HepG2 (cell line): ENCODE measurements around the gene CPSF4. TPM values are rescaled to one million over a fixed set of nuclear protein-coding genes. Genes with fewer than 3 reads are reported as not detected.

Source experiments
- CREB1 ChIP-seq, 2 experiments: fragments of 450-650 bp in 1 of 2; IDR thresholded peaks; 2 replicates each; pipeline ENCODE4 v1.6.1; 2016 to 2017; ENCODE audit warnings: control low read depth in 1 of 2, mild to moderate bottlenecking in 1 of 2, missing compliant biosample characterization in 1 of 2, missing genetic modification characterization in 1 of 2
- FOXK1 ChIP-seq: sonication (generic); formaldehyde crosslinking; IDR thresholded peaks from 2 replicates; pipeline ENCODE4 v1.4.0; 2020; ENCODE audit warnings: low read depth, missing genetic modification reagents, borderline replicate concordance
- HIVEP1 ChIP-seq: sonication (generic); formaldehyde crosslinking; IDR thresholded peaks from 2 replicates; pipeline ENCODE4 v1.4.0; 2020; ENCODE audit warnings: mild to moderate bottlenecking, missing genetic modification reagents
- HNRNPLL ChIP-seq: fragments of 200-400 bp; formaldehyde crosslinking; IDR thresholded peaks from 2 replicates; pipeline ENCODE4 v1.6.1; 2017; ENCODE audit warnings: mild to moderate bottlenecking, low read depth, low read length; ENCODE audit not compliant: poor library complexity, severe bottlenecking
- KAT7 ChIP-seq: IDR thresholded peaks from 2 replicates; pipeline ENCODE4 v1.6.1; 2018; ENCODE audit warnings: borderline replicate concordance, missing compliant biosample characterization
- KLF16 ChIP-seq, 2 experiments: sonication (generic) in 1 of 2; formaldehyde crosslinking in 1 of 2; IDR thresholded peaks; 2 replicates each; pipeline versions ENCODE4 v1.6.1 to v1.8.0; 2016 to 2023; ENCODE audit warnings: missing genetic modification reagents in 2 of 2, missing compliant biosample characterization in 1 of 2
- NCOA1 ChIP-seq: sonication (generic); formaldehyde crosslinking; IDR thresholded peaks from 2 replicates; pipeline ENCODE4 v1.9.0; 2021; ENCODE audit warnings: missing genetic modification reagents
- NFIB ChIP-seq: sonication (generic); formaldehyde crosslinking; IDR thresholded peaks from 2 replicates; pipeline ENCODE4 v1.9.0; 2021; ENCODE audit warnings: missing genetic modification reagents, mild to moderate bottlenecking, borderline replicate concordance
- POGZ ChIP-seq: sonication (generic); formaldehyde crosslinking; IDR thresholded peaks from 2 replicates; pipeline ENCODE4 v1.4.0; 2020; ENCODE audit warnings: mild to moderate bottlenecking, missing genetic modification reagents
- POLR2A ChIP-seq, 2 experiments: IDR thresholded peaks; 2 replicates each; pipeline ENCODE4 v1.6.1; 2011; ENCODE audit warnings: low read depth in 2 of 2, low read length in 2 of 2, mild to moderate bottlenecking in 1 of 2, moderate library complexity in 1 of 2; ENCODE audit not compliant: insufficient read depth in 1 of 2
- POLR2G ChIP-seq: fragments of 200-400 bp; formaldehyde crosslinking; IDR thresholded peaks from 2 replicates; pipeline ENCODE4 v1.6.1; 2018; ENCODE audit warnings: mild to moderate bottlenecking, low read depth, low read length, moderate library complexity
- SIN3A ChIP-seq: IDR thresholded peaks from 2 replicates; pipeline ENCODE4 v1.6.1; 2011; ENCODE audit warnings: low read depth, mild to moderate bottlenecking, control low read depth, low read length, borderline replicate concordance
- SMYD3 ChIP-seq: sonication (generic); formaldehyde crosslinking; IDR thresholded peaks from 2 replicates; pipeline ENCODE4 v1.8.1; 2023; ENCODE audit warnings: mild to moderate bottlenecking, missing genetic modification reagents
- SRSF1 ChIP-seq: fragments of 200-400 bp; formaldehyde crosslinking; optimal IDR thresholded peaks from 2 replicates; pipeline ENCODE3; 2017; ENCODE audit warnings: mild to moderate bottlenecking, low read depth, low read length, moderate library complexity
- ZFP90 ChIP-seq: sonication (generic); formaldehyde crosslinking; IDR thresholded peaks from 2 replicates; pipeline ENCODE4 v1.8.0; 2022; ENCODE audit warnings: missing genetic modification reagents, mild to moderate bottlenecking, inconsistent platforms, borderline replicate concordance
- ZNF34 ChIP-seq: sonication (generic); formaldehyde crosslinking; IDR thresholded peaks from 2 replicates; pipeline ENCODE4 v1.4.0; 2020; ENCODE audit warnings: mild to moderate bottlenecking, missing genetic modification reagents, borderline replicate concordance
- ZNF343 ChIP-seq: sonication (generic); formaldehyde crosslinking; IDR thresholded peaks from 2 replicates; pipeline ENCODE4 v1.4.0; 2020; ENCODE audit warnings: mild to moderate bottlenecking, missing genetic modification reagents
- ZNF549 ChIP-seq: sonication (generic); formaldehyde crosslinking; IDR thresholded peaks from 2 replicates; pipeline ENCODE4 v1.5.0; 2020; ENCODE audit warnings: missing genetic modification reagents
- ZNF607 ChIP-seq: sonication (generic); formaldehyde crosslinking; IDR thresholded peaks from 2 replicates; pipeline ENCODE4 v1.5.1; 2020; ENCODE audit warnings: missing genetic modification reagents, mild to moderate bottlenecking, borderline replicate concordance
- ZNF670 ChIP-seq: sonication (generic); formaldehyde crosslinking; IDR thresholded peaks from 2 replicates; pipeline ENCODE4 v1.8.0; 2022; ENCODE audit warnings: mild to moderate bottlenecking, missing genetic modification reagents, borderline replicate concordance
- ZNF83 ChIP-seq: sonication (generic); formaldehyde crosslinking; IDR thresholded peaks from 2 replicates; pipeline ENCODE4 v1.4.0; 2020; ENCODE audit warnings: missing genetic modification reagents, mild to moderate bottlenecking, borderline replicate concordance
- polyA plus RNA-seq, 8 experiments: library from polyadenylated mRNA; depleted of rRNA in 3 of 8; stranded (reverse) in 7 of 8; unstranded in 1 of 8; fragments of >200 nt; fragmentation: Illumina TruSeq in 4 of 8; extraction: Trizol in 4 of 8; gene quantifications; 2 replicates each; pipeline versions ENCODE4 v1.2.1 to v1.2.3, GENCODE V29; 2011 to 2016; ENCODE audit warnings: low read depth in 4 of 8, missing spikeins in 1 of 8, mixed read lengths in 1 of 8; ENCODE audit not compliant: insufficient read depth in 1 of 8
- total RNA-seq, 5 experiments: library from RNA; depleted of rRNA; stranded (reverse); fragments of >200 nt; fragmentation: Illumina TruSeq; extraction: Trizol; gene quantifications; 2 replicates each; pipeline ENCODE4 v1.2.3, GENCODE V29; 2016; ENCODE audit warnings: low read depth in 1 of 5
- TF ChIP-seq, protein P1 (sequence below): sonication (generic); formaldehyde crosslinking; IDR thresholded peaks from 2 replicates; pipeline ENCODE4 v1.4.0; 2020; ENCODE audit warnings: missing genetic modification reagents
- TF ChIP-seq, protein P2 (sequence below): IDR thresholded peaks from 2 replicates; pipeline ENCODE4 v1.6.1; 2016; ENCODE audit warnings: missing genetic modification reagents, missing compliant biosample characterization
- TF ChIP-seq, protein P3 (sequence below): fragments of 450-650 bp; IDR thresholded peaks from 2 replicates; pipeline ENCODE4 v1.6.1; 2016
- TF ChIP-seq, protein P4 (sequence below): sonication (generic); formaldehyde crosslinking; IDR thresholded peaks from 2 replicates; pipeline ENCODE4 v1.8.1; 2023; ENCODE audit warnings: mild to moderate bottlenecking, moderate library complexity, missing genetic modification reagents

The CPSF4 gene
- total and polyA plus RNA-seq, 2 of the 13 experiments (the other 11 are each of a cell fraction or from before 2014, with no cell fraction given) = 34.1 to 49.6 TPM

DNA sequence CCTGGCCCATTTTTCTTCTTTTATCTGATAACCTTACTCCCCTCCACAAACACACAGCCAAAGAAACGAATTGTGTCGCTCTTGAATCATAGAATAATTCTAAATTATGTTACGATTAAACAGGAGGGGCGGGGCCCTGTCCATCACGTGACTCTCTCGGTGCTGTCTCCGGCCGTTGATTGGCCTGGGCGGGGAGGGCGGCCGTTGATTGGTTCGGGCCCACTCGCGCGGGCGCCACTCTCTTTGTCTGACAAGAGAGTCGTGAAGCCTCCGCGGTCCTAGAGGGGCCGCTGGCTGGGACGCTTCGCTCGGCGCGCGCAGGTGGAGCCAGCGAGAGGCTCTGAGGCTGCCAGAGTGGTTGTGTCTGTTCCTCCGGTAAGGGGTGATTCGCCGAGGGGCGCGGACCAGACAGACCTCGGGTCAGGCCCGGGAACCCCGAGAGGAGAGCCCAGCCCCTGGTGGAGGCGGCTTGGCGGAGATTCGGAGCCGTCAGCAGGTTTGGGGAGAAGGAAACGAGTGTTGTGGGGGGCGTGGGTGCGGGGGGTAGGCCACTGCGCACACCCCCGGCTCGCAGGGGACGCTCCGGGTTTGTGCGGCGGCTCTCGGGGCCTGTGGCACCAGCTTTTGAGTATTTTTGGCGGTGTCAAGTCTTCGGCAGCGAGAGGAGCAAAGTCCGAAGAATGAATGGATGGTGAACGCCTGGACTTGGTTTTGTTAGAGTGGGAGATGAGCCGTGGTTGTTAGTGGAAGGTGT lies 34.0 kb downstream of the CPSF4 start, which contains the start of gene ZNF789 (continued):
- 0 out of 2 replicates have a peak, but pooled peaks have one; percentile 27 for TF ChIP-seq FOXK1 (CRISPR knock-in tag)
- no peak for TF ChIP-seq ZNF83 (CRISPR knock-in tag)
- TF ChIP-seq SIN3A = peak; percentile 72; the same call in 1 of the 2 replicates
- TF ChIP-seq ZNF343 (CRISPR knock-in tag) = no peak
- peak; percentile 57 for TF ChIP-seq HNRNPLL
- TF ChIP-seq, protein P1, sequence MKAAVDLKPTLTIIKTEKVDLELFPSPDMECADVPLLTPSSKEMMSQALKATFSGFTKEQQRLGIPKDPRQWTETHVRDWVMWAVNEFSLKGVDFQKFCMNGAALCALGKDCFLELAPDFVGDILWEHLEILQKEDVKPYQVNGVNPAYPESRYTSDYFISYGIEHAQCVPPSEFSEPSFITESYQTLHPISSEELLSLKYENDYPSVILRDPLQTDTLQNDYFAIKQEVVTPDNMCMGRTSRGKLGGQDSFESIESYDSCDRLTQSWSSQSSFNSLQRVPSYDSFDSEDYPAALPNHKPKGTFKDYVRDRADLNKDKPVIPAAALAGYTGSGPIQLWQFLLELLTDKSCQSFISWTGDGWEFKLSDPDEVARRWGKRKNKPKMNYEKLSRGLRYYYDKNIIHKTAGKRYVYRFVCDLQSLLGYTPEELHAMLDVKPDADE (CRISPR knock-in tag) = no peak
- peak; percentile 47 for TF ChIP-seq SRSF1
- TF ChIP-seq POGZ = peak; percentile 64
- peak; percentile 86 for TF ChIP-seq POLR2G
- TF ChIP-seq KLF16 (CRISPR knock-in tag; IDR thresholded peaks at IDR 0.05) = peak in 1 of 2 experiments; percentile 81; a peak in 2 of 4 replicates
- peak; percentile 79 to 87 for TF ChIP-seq POLR2A (IDR thresholded peaks at IDR 0.05; ENCODE audit: insufficient read depth in 1 of 2, low read depth in 2 of 2, low read length in 2 of 2)
- peak; percentile 70; the same call in 1 of the 2 replicates for TF ChIP-seq ZNF670 (CRISPR knock-in tag)
- 0 out of 2 replicates have a peak, but pooled peaks have one; percentile 62 for TF ChIP-seq ZNF34 (CRISPR knock-in tag)
- TF ChIP-seq HIVEP1 (CRISPR knock-in tag) = 0 out of 2 replicates have a peak, but pooled peaks have one; percentile 50
- no peak for TF ChIP-seq ZNF549
- TF ChIP-seq, protein P2, sequence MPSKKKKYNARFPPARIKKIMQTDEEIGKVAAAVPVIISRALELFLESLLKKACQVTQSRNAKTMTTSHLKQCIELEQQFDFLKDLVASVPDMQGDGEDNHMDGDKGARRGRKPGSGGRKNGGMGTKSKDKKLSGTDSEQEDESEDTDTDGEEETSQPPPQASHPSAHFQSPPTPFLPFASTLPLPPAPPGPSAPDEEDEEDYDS (CRISPR knock-in tag) = peak; percentile 72
- 0 out of 2 replicates have a peak, but pooled peaks have one; percentile 57 for TF ChIP-seq SMYD3 (CRISPR knock-in tag)
- TF ChIP-seq NCOA1 (CRISPR knock-in tag) = peak; percentile 70; the same call in 1 of the 2 replicates
- TF ChIP-seq ZFP90 (CRISPR knock-in tag) = peak; percentile 32; the same call in 1 of the 2 replicates
- no peak for TF ChIP-seq KAT7 (CRISPR knock-in tag)
- TF ChIP-seq NFIB (CRISPR knock-in tag) = no peak
- TF ChIP-seq, protein P3, sequence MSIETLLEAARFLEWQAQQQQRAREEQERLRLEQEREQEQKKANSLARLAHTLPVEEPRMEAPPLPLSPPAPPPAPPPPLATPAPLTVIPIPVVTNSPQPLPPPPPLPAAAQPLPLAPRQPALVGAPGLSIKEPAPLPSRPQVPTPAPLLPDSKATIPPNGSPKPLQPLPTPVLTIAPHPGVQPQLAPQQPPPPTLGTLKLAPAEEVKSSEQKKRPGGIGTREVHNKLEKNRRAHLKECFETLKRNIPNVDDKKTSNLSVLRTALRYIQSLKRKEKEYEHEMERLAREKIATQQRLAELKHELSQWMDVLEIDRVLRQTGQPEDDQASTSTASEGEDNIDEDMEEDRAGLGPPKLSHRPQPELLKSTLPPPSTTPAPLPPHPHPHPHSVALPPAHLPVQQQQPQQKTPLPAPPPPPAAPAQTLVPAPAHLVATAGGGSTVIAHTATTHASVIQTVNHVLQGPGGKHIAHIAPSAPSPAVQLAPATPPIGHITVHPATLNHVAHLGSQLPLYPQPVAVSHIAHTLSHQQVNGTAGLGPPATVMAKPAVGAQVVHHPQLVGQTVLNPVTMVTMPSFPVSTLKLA = peak; percentile 28
- TF ChIP-seq CREB1 (IDR thresholded peaks at IDR 0.05) = peak; percentile 53
- TF ChIP-seq CREB1 (CRISPR knock-in tag; IDR thresholded peaks at IDR 0.05) = peak; percentile 80
- TF ChIP-seq ZNF607 = 0 out of 2 replicates have a peak, but pooled peaks have one; percentile 68
- TF ChIP-seq, protein P4, sequence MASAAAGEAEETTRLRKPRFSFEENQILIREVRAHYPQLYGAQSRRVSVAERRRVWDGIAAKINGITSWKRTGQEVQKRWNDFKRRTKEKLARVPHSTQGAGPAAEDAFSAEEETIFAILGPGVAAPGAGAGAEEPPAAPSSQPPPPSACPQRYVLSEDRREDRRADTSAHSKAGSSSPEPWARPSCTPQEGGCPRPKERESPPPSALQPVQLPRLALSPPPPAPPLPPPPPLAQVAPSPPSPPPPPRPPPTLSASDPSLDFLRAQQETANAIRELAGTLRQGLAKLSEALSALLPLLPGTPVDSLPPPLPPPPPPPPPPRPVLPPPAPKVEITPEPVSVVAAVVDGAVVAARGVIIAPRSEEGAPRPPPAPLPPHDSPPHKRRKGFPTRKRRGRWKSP (CRISPR knock-in tag) = 0 out of 2 replicates have a peak, but pooled peaks have one; percentile 51
